ENCODE results near the gene RBL1.

DNA sequence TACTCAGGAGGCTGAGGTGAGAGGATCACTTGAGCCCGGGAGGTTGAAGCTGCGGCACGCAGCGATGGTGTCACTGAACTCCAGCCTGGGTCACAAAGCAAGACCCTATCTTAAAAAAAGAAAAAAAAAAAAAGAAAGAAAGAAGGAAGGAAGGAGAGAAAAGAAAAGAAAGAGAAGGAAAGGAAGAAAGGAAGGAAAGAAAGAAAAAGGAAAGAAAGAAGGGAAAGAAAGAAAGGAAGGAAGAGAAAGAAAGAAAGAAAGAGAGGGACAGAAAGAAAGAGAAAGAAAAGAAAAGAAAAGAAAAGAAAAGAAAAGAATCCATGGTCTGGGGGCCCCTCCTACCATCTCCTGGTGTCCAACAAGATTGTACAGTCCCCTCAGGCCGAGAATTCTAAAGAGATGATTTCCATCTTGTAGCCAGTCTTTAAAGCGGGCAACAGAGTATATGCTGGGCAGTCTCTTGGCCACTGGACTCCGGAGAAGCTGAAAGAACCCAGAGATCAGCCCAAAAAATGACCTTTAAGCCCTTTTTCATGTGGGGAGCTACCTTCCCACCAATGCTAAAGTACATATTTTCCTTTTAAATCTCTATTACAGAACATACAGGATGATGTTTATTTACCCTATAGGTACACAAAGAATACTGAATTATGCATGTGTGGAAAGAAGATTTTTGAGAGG is 23.7 kb upstream of the RBL1 start:
- no peak for TF ChIP-seq POLR2AphosphoS5 (IDR thresholded peaks at IDR 0.05)
- TF ChIP-seq, protein P1, sequence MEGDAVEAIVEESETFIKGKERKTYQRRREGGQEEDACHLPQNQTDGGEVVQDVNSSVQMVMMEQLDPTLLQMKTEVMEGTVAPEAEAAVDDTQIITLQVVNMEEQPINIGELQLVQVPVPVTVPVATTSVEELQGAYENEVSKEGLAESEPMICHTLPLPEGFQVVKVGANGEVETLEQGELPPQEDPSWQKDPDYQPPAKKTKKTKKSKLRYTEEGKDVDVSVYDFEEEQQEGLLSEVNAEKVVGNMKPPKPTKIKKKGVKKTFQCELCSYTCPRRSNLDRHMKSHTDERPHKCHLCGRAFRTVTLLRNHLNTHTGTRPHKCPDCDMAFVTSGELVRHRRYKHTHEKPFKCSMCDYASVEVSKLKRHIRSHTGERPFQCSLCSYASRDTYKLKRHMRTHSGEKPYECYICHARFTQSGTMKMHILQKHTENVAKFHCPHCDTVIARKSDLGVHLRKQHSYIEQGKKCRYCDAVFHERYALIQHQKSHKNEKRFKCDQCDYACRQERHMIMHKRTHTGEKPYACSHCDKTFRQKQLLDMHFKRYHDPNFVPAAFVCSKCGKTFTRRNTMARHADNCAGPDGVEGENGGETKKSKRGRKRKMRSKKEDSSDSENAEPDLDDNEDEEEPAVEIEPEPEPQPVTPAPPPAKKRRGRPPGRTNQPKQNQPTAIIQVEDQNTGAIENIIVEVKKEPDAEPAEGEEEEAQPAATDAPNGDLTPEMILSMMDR (IDR thresholded peaks at IDR 0.05) = no peak

Data from gastroesophageal sphincter (tissue), 3 donors.